NCI-H1436 (cell line): ENCODE data around the gene FOXS1.

ENCODE experiments used
- DNase-seq: peaks from one replicate; lab custom pipeline; 2025; lab: John Stamatoyannopoulos, UW

The FOXS1 gene

DNA sequence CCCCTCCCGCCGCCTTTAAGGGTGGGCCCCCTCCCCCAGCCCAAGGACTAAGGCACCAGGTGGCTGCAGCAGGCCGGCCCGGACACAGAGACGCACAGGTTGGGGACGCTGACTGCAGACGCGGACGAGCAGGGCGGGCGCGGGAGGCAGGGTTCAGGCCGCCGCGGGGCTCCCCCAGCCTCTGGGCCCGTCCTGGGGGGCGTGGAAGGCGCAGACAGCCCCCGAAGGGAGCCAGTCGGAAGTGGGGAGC lies 15.7 kb upstream of the FOXS1 start:
- no peak for DNase-seq

DNA sequence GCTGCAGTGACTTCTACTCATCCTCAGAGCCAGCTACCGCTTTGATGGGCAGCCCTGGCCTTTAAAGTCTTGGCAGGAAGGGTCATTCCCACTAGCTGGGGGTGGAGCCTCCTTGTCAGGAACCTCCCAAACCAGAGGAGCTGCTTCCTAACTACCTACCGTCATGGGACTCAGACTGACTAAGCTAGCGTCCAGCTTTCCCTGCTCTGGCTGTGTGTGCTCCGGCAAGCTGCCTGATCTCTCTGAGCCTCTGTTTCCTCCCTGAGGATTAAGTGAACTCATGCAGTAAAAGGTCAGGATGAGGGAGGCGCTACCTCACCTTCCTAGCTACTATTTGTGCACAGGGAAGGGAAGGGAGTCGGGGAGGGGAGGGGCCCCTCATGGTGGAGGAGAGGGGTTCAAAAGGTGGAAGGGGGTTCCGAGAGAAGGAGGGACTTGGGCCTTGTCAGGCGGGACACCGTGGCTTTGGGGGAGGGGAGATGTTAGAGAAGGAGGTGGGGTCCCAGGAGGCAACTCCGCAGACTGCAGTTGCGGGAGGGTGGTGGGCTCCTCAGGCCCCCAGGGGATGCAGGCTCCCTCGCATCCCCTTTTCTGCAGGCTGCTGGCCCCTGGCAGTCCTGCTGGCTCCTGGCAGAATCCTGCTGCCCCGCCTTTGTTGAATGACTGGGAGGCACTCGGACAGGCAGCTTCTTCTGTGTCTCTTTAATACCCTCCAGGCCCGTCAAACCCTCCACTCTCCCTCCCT lies 15.2 kb upstream of the FOXS1 start:
- no peak for DNase-seq

DNA sequence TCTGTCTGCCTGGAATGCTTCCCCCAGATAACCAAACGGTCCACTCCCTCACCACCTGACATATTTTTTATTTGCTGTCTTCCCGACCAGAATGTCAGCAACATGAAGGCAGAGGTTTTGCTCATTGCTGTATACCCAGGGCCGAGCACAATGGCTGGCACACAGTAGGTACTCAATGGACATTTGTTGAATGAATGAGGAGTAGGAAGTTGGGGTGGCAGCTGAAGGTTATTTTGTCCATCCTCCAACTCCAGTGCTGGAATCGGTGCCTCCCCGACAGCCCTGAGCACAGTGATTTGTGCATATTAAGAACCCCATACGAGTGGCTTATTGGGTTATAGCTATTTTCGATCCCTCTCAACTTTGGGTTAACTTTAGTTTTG lies 14.6 kb upstream of the FOXS1 start:
- no peak for DNase-seq

DNA sequence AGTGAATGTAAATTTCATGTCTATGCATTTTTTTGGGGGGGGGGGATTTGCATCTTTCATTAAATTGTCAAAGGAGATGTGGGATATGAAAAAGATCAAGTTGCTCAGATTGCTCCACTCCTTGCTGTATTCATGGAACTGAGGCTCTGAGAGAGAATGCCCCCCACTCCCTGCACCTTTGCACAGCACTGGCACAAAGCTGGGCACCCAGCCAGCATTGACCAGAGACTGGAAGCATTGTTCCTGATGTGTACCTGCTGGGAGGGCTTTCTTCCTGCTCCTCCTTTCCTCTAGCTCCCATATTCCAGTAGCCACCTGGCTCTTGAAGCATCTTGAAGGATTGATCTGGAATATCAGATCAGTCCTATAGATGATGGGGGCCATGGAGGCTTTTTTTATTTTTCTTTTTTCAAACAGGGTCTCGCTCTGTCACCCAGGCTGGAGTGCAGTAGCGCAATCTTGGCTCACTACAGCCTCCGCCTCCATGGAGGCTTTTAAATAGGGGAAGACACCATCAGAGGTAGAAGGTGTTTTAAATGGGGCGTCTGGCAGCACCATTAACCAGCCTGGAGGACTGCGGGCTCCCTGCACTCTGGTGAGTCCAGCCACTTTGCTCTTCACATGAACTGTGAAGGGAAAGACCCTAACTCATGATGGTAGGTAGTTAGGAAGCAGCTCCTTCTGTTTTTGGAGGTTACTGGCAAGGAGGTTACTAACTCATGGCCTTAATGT lies 14.0 kb upstream of the FOXS1 start:
- no peak for DNase-seq

DNA sequence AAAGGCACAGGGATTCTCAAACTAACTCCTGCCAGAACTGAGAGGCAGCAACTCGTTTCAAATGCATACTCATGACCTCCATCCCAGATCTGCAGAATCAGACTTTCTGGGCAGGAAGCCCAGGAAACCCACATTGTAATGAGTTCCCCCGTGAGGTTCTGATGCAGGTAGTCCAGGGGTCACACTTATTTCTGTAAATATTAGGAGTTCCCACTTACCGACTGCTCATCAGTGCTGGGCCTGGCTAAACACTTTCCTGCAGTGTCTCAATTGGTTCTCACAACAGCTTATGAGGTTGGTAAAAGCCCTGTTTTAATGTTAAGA lies 13.3 kb upstream of the FOXS1 start:
- DNase-seq: no peak

DNA sequence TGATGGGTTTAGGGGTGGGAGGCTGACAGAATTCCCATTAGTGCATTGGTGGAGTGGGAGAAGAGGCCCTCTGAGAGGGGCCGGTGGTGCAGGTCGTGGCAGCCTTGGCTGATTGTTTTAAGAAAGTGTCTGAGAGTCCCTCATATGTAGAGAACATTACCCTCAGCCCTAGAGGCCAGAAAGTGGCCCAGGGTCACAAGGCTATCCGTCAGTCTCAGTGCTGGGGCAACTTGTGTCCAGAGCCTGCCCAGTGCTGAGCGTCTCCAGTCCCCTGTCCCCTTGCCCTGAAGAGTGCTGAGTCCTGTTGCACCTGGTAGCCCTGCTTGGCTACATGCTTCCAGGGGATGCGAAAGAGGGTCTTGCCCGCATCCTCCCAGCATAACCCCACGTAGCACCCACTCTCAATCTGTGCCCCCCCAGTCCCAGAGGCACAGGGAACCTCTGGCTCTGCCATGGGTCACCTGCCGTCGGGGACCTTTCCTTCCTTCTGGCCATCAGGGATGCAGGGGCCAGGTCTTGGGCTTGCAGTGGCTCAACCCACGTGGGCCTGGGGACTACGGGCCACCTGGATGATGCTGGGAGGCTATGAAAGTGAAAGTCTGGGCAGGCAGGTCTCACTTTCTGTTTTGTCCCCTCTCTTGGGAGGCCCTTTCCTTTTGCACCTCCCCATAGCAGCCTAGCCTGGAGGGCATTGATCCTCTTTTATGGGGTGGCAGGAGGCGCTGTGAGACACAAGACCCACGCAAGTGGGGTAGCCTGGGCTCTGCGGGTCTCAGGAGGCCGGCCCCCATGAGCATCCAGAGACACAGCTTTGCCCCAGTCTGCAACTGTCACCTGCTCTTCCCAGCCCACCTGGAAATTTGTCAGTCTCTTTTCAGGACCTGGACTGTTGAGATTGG lies 12.7 kb upstream of the FOXS1 start:
- DNase-seq: no peak

DNA sequence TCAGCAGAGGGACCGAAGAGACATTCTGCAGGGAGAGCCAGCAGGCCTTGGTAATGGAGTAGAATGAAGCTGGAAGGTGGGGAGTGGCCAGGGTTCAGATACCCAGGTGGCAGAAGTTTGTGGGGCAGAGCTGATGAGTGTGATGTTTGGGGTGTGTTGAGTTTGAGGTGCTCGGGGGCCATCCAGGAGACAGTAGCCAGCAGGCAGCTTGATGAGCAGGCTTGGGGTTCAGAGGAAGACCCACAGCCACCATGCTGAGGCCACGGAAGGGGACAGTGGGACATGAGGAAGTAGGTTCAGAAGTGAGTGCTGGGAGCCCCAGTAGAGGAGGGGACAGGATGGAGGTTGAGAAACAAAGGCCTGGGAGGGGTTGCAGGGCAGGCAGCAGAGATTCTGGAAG lies 11.1 kb upstream of the FOXS1 start:
- DNase-seq: no peak

DNA sequence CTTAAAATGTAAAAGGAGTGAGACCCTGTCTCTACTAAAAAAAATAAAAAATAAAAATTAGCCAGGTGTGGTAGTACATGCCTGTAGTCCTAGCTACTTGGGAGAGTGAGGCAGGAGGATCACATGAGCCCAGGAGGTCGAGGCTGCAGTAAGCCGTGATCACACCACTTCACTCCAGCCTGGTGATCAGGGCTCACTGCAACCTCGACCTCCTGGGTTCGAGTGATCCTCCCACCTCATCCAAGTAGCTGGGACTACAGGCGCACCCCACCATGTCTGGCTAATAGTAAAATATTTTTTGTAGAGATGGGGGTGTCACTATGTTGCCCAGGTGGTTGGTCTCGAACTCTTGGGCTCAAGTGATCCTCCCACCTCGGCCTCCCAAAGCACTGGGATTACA lies 8.1 kb upstream of the FOXS1 start:
- no peak for DNase-seq

DNA sequence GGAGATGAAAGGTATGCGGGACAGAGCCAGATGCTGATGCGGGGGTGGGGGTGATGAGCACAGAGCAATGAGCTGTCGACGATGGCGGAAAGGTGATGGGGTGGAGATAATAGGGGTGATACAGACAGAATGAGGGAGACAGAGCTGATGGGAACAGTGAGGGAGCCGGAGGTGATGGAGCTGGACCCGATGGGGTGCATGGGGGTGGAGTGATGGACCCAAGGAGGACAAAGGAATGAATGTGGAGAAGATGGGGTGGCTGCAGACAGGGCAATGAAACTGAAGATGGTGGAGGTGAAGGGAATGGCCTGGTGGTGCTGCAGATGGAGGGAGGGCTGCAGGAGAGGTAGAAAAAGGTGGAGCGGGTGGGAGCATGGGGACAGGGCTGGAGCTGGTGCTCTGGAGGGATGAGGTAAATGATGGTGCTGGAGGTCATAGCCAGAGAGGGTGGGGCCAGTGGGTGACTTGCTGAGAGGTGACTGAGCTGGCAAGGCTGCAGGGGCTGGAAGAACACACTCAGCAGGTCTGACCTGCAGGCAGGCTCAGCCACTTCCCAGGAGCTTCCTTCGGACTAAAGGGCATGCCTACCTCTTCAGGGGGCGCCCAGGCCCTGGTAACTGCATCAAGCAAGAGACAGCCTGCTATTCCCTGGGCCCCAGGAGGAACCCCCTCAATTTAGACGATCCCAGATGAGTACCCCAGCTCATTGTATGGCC lies 6.0 kb upstream of the FOXS1 start:
- DNase-seq: no peak

DNA sequence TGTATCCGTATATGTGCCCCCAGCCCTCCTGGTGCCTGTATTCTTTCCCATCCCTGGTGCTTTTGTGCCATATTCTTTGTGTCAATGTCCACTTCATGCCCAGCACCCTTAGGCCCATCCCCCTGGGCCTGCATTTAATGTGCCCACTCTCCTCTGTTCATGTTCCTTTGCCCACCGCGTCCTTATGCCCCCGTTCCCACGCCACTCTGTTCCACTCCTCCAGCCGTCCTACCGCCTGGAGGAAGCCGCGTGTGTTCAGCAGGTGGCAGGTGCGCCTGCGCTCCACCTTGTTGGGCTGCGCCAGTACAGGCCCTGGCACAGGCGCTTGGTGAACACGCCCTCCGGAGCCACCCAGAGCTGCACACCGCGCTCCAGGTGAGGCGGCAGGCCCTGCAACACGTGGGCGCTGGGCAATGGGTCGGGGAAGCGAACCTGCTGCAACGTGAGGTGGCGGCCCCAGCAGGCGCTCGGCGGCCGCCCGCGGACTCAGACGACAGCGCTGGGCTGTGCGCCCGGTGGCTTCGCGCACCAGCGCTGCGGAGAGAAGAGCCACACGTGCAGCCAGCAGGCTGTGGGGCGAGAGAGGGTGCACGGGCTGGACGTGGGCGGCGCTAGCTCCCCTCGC lies 4.0 kb upstream of the FOXS1 start:
- peak; percentile 12 for DNase-seq

DNA sequence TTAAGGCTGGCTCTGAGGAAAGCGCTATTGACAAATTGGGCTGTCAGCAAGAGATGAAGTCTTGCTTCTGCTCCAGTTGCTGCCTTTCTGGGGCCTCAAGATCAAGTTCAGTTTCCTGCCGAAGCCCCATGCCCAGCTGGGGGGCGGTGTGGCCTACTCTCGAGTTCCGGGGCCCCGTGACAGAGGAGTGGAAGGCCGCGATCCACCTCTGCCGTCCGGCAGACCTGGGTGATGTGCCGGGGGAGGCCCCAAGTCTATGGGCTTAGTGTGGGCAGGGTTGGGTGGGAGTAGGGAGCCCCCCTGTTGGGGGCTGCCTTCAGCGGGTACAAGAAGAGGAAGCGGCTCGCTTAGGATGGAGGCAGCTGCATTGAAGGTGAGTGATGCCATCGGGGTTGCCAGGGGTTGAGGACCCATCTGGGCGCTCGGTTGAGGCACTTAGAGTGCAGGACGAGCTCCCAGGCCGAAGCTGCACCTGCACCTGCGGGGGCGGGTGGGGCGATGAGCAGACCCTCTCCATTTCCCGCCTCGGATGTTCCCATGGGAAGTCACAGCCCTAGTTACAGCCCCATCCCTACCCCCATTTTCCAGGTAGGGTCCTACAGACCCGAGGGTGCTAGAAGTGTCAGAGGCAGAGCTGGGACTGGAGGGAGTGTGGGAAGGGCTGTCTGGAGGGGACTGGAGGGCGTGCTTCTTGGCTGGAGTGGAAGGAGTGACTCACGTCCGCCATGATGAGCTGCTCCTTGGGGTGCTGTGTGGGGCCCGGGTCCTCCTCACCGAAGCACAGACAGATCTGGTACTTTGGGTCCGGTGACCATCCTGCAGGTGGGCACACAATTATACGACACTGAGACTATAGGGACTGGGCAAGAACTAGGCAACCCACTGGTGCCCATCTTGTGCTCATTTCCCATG lies 2.9 kb upstream of the FOXS1 start:
- no peak for DNase-seq

DNA sequence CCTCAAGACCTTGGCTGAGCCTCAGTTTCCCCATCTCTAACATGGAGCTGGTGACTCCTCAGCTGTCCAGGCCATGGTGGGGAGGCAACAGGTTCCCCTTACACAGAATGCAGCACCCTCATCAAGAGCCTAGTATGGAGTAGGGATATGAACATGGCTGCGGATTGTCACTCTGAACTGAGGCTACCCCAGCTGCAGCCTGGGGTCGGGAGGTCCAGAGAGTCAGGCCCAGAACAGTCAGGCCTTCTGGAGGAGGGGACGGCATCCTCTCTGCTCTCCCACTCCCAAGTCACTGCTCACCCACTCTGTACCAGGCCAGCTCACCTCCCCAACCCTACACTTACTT lies 1.4 kb upstream of the FOXS1 start:
- DNase-seq: no peak

DNA sequence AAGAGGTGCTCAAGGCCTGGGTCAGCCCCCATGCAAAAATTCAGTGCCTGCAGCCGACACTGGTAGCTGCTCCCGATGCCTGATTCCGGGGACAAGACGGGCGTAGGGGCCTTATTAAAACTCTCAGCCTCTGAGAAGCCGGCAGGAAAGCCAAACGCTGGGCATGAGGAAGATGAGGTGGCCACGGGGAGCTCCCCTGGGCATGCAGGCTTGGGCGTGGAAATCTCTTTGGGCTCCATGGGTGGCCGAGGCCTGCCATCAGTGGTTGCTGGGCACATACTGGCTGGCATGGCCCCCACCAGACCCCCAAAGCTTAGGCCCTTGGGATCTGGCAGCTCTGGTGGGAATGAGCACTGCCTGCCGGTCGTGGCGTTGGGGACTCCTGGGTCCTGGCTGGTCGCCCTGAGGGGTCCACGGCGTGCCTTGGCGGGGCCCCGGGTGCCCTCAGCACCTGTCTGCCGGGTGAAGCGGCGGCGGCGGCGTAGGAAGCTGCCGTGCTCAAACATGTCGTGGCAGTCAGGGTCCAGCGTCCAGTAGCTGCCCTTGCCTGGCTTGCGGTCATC lies 586 bp downstream of the FOXS1 start:
- DNase-seq: no peak

DNA sequence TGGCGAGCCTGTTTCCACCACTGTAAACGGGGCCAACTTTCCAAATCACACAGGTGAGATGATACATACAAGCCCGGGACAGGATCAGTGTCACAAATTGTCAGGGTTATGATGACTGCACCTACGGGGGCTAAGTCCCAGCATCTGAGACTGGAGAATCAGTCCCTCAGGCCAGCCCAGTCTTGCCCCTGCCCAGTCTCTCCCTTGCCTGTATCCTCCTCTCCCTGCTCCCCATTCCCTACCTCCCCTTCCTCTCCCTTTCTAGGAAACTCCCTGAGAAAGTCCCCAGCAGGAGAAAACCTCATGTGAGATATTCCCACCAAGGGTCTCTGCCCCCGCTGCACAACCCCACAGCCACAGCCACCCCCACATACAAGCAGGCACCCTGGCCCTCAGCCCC lies 1.5 kb downstream of the FOXS1 start:
- DNase-seq: no peak

DNA sequence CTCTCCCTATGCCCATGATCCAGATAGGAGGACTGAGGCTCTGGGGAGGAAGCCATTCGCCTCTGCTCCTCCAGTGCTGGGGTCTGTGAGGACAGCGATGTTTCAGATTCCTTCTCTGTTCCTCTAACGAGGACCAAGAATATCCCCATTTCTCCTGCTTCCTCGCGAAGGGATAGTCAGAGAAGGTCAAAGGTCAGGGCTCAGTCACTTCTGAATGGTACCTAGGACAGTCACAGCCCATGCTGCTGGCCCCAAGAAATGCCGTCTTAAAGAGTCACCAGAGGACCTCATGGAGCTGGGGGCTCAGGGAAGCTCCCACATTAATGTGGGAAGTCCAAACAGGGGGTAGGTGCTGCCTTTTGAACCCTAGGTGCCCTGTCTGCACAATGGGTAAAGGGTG lies 2.1 kb downstream of the FOXS1 start:
- no peak for DNase-seq

DNA sequence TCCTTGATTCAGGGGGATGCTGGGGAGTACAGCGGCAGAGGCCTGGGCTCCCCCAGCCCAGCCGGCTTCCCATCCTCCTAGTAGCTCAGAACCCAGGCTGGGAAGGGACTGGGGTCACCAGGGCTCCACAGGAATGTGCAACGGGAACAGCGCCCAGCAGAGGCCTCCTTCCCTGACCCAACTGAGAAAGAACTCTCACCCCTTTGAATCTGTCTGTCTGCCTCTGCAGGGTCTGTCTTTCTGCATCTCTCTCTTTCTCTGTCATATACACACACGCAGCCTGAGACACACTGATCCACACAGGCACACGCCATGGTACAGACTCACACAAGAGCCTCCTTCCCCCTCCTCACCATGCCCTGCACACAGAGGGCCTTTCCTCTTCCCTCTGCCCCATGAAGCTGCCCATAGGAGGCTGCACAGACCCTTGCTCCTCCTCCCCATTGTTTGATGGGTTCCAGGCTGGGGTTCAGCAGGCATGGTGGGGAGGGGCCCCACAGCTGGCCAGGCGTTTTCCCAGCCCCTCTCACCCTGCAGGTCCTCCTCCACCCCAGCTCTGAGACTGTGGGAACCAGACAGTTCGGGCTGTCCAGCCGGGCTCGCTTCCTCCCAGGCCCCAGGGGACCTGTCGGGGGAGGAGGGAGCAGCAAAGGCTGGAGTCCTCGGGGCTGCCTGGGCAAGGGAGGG lies 2.8 kb downstream of the FOXS1 start:
- DNase-seq: no peak

DNA sequence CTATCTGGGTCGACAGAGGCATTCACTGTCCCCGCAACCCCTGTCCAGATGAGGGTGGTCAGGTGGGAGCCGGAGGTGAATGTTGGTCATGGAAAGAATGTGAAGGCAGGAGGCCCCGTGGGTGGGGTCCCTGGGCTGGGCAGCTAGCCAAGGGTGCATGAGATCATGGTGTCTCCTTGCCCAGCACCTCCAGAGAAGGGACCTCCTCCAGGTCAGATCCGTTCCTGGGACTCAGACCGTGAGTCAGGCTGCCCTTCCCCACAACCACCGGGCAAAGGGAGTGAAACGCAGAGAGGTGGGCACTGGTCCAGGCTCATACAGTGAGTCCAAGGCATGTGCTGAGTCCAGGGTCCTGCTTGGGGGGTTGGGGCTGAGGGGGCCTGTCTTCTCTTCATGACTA lies 3.5 kb downstream of the FOXS1 start:
- DNase-seq: no peak

DNA sequence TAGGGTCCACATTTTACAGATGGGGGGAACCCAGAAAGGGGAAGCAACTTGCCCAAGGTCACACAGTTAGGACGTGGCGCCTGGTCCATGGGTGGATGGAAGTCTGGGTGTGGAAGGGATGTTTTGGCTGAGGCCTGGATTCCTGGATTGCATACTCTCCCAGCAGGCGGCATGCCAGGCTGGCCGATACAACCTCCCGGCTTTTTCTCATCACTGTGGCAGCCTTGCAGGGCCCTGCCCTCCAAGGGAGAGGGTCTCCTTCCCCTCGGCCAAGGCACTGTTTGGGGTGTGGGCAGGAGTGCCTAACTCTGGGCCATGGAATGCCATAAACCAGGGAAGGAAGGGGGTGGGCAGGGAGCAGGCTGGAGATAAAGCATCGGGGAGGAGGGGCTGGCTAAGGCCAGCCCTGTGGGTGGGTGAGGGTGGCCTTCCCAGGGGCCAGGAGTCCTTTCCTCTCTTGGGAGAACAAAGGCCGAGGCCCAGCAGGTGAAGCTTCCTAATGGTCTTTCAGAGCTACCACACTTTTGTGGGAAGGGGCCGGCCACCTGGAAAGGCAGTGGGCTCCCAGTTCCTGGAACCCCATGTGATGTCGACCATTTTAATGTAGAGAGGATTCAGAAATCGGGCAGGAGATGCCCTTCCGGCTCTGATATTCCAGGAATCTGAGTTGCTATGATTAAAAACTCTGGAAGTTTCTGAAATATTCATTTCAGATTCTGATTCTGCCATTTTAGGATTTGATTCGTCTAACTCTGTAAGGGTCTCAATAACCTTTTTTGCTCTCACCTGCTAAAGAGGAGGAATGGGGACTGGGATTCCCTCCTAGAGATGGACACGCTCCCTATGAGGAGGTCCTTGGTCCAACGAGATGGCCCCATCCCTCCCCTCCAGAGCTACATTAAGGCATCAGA lies 4.2 kb downstream of the FOXS1 start:
- no peak for DNase-seq

DNA sequence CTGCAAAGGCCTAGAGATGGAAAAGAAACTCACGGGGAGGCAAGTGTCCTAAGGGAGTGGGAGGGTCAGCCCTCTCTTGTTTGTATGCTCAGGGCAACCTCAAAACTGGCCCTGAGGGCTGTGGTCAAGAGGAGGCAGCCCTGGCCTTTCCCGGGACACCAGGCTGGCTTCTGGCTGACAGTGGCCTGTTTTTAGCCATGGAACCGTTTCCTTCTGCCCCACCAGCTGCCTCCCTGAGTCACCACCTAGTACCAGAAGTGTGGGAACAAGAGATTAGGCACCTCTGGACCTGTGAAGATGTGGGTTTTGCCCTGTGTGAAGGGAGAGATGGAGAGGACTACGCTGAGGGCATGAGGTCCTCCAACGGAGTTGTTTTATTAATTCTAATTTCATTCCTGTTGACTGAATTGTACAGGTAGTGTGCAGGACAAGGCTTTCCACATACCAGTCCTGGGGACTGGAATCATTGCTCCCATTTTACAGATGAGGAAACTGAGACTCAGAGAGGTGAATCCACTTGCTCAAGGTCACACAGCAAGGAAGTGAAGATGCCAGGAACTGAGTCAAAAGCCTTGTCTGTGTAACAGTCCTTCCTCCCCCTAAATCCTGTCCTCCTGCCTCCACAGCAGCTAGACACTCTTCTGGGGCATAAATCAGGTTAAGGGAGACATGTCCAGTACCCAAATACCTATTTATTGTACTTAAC lies 5.5 kb downstream of the FOXS1 start:
- no peak for DNase-seq
